Hepatocyte (in vitro differentiated cells): ENCODE results near the gene HDAC3. TPM values are rescaled to one million over a fixed set of nuclear protein-coding genes. Genes with fewer than 3 reads are reported as not detected.
A peak's percentile ranks its signal among the peaks of the same experiment; 100 is the strongest.

Experiments
- DNase-seq: peaks from one replicate; pipeline ENCODE4 v3.0.0-alpha.2; 2016; ENCODE audit warnings: low spot score
- H2AFZ ChIP-seq: fragments of 200-600 bp; sonication (generic); 2 replicates; pipeline ENCODE4 v1.6.0; 2016; ENCODE audit warnings: antibody characterized with exemption, mild to moderate bottlenecking
- H3K27ac ChIP-seq: fragments of 200-600 bp; sonication (generic); 2 replicates; pipeline ENCODE4 v1.5.1; 2016; ENCODE audit warnings: mild to moderate bottlenecking
- H3K27me3 ChIP-seq: fragments of 200-600 bp; sonication (generic); 2 replicates; pipeline ENCODE4 v1.6.1; 2016
- H3K36me3 ChIP-seq: fragments of 200-600 bp; sonication (generic); replicated peaks from 2 replicates; pipeline ENCODE4 v1.5.1; 2016; ENCODE audit warnings: low read depth; ENCODE audit not compliant: insufficient read depth
- H3K4me1 ChIP-seq: fragments of 200-600 bp; sonication (generic); 2 replicates; pipeline ENCODE4 v1.5.1; 2016; ENCODE audit warnings: mild to moderate bottlenecking, moderate library complexity; ENCODE audit not compliant: insufficient read depth
- H3K4me2 ChIP-seq: fragments of 200-600 bp; sonication (generic); 2 replicates; pipeline ENCODE4 v1.6.0; 2016
- H3K4me3 ChIP-seq: fragments of 200-600 bp; sonication (generic); 2 replicates; pipeline ENCODE4 v1.5.1; 2016; ENCODE audit warnings: mild to moderate bottlenecking
- H3K79me2 ChIP-seq: fragments of 200-600 bp; sonication (generic); 2 replicates; pipeline ENCODE4 v1.6.0; 2017; ENCODE audit warnings: mild to moderate bottlenecking
- H3K9me2 ChIP-seq: fragments of 200-600 bp; sonication (generic); replicated peaks from 2 replicates; pipeline ENCODE4 v1.6.0; 2017; ENCODE audit warnings: mild to moderate bottlenecking; ENCODE audit not compliant: insufficient read depth
- H3K9me3 ChIP-seq: fragments of 200-600 bp; sonication (generic); 2 replicates; pipeline ENCODE4 v1.5.1; 2016; ENCODE audit warnings: low read depth, mild to moderate bottlenecking
- H4K20me1 ChIP-seq: fragments of 200-600 bp; sonication (generic); 2 replicates; pipeline ENCODE4 v1.6.0; 2016; ENCODE audit warnings: mild to moderate bottlenecking; ENCODE audit not compliant: insufficient read depth, poor library complexity, severe bottlenecking
- CTCF ChIP-seq: fragments of 200-600 bp; sonication (generic); IDR thresholded peaks from 2 replicates; pipeline ENCODE4 v1.5.1; 2016; ENCODE audit warnings: antibody characterized with exemption, mild to moderate bottlenecking; ENCODE audit not compliant: poor library complexity
- EZH2 ChIP-seq: fragments of 200-600 bp; sonication (generic); IDR thresholded peaks from 2 replicates; pipeline ENCODE4 v1.6.1; 2016; ENCODE audit warnings: antibody characterized with exemption, mild to moderate bottlenecking, borderline replicate concordance
- EZH2phosphoT487 ChIP-seq: fragments of 200-600 bp; sonication (generic); IDR thresholded peaks from one replicate; pipeline ENCODE4 v1.6.1; 2018; ENCODE audit warnings: antibody characterized with exemption, mild to moderate bottlenecking, low read depth, moderate library complexity; ENCODE audit not compliant: unreplicated experiment, severe bottlenecking
- WGBS: methylation state at CpG from one replicate; pipeline ENCODE4 v1.1.6; 2016; ENCODE audit warnings: low lambda C conversion rate; ENCODE audit errors: missing lambda C conversion rate; 5-methylcytosine and 5-hydroxymethylcytosine counted together
- polyA plus RNA-seq: library from polyadenylated mRNA; unstranded; fragments of >200 nt; fragmentation: Nextera tagmentation; extraction: Ambion mirVana; gene quantifications from 2 replicates; pipeline ENCODE4 v1.2.1, GENCODE V29; 2016
- total RNA-seq: library from RNA; depleted of rRNA; stranded (reverse); fragments of >200 nt; gene quantifications from 2 replicates; pipeline ENCODE4 v1.2.3, GENCODE V29; 2014

Gene HDAC3
- total and polyA plus RNA-seq, 2 experiments from 2014 or later = 50.1 to 74.0 TPM

GRCh38 chr5:141650851-141651727 is 14.4 kb upstream of the HDAC3 start, which contains the start of gene FCHSD1:
Gene FCHSD1 (minus strand): TSS chr5:141651418. CDS start chr5:141651368, 50 bp downstream.
- no peaks in the 10 kb centered on the region for H3K79me2 ChIP-seq
- peaks cover 5% of the 10 kb centered on the region for H3K4me1 ChIP-seq
- no peak within 1 kb of the TSS for H3K27ac ChIP-seq
- peak; percentile 93 for DNase-seq
- no peaks in the 10 kb centered on the region for H3K27me3 ChIP-seq
- H3K9me2 ChIP-seq = no peaks in the 10 kb centered on the region
- no peaks in the 10 kb centered on the region for H3K9me3 ChIP-seq
- no peaks in the 10 kb centered on the region for H3K36me3 ChIP-seq
- H2AFZ ChIP-seq = peak within 1 kb of the TSS; percentile 87
- TF ChIP-seq CTCF = no peak
- WGBS = 4% methylated on average over 37 of the region's 50 CpGs
- no peaks in the 10 kb centered on the region for H4K20me1 ChIP-seq
- H3K4me2 ChIP-seq = peak within 1 kb of the TSS; percentile 88
- peak within 1 kb of the TSS; percentile 70 for H3K4me3 ChIP-seq

GRCh38 chr5:141649972-141650371 is 13.3 kb upstream of the HDAC3 start:
- Histone ChIP-seq H3K4me1 (peaks cover 5% of the 10 kb centered on the region), H3K4me2 (no peak overlapping the region), H3K36me3 (no peaks in the 10 kb centered on the region), H2AFZ (no peak overlapping the region), H3K9me2 (no peaks in the 10 kb centered on the region), H3K4me3 (no peak overlapping the region), H3K27ac (no peak overlapping the region), H3K79me2 (no peaks in the 10 kb centered on the region), H4K20me1 (no peaks in the 10 kb centered on the region), H3K9me3 (no peaks in the 10 kb centered on the region), H3K27me3 (no peaks in the 10 kb centered on the region)
- TF ChIP-seq EZH2 = no peak
- TF ChIP-seq CTCF = no peak
- TF ChIP-seq EZH2phosphoT487 = no peak
- no peak for DNase-seq

GRCh38 chr5:141649056-141649688 is 12.5 kb upstream of the HDAC3 start:
- TF ChIP-seq CTCF = no peak
- TF ChIP-seq EZH2 = no peak
- no peak for TF ChIP-seq EZH2phosphoT487
- H3K9me3 ChIP-seq = no peaks in the 10 kb centered on the region
- H3K27ac ChIP-seq = no peak overlapping the region
- 95% methylated on average over 17 of the region's 17 CpGs for WGBS
- no peaks in the 10 kb centered on the region for H3K9me2 ChIP-seq
- H3K79me2 ChIP-seq = no peaks in the 10 kb centered on the region
- no peak for DNase-seq
- peaks cover 5% of the 10 kb centered on the region for H3K4me1 ChIP-seq
- H3K4me3 ChIP-seq = no peak overlapping the region
- H3K4me2 ChIP-seq = no peak overlapping the region
- no peaks in the 10 kb centered on the region for H3K27me3 ChIP-seq
- no peak overlapping the region for H2AFZ ChIP-seq
- no peaks in the 10 kb centered on the region for H3K36me3 ChIP-seq
- H4K20me1 ChIP-seq = no peaks in the 10 kb centered on the region
